ENCODE results near the gene ARHGAP28.

DNA sequence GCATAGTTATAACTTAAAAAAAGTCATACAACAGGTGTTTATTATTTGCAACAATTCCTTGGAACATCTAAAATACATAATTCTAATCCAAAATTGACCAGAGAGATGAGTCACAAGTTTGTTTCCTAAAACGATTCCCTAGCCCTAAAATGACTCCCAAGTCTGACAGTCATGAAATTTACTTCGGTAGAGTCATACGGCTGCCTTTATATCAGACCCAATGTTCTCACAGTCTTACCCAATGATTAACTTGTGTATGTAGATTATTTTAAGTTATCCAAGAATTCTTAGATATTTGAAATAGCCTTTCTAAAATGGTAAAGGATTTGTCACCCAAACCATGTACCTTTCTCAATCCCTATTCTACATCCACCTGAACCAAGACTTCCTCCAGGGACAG lies 213.2 kb downstream of the ARHGAP28 start:
- TF ChIP-seq, protein P1, sequence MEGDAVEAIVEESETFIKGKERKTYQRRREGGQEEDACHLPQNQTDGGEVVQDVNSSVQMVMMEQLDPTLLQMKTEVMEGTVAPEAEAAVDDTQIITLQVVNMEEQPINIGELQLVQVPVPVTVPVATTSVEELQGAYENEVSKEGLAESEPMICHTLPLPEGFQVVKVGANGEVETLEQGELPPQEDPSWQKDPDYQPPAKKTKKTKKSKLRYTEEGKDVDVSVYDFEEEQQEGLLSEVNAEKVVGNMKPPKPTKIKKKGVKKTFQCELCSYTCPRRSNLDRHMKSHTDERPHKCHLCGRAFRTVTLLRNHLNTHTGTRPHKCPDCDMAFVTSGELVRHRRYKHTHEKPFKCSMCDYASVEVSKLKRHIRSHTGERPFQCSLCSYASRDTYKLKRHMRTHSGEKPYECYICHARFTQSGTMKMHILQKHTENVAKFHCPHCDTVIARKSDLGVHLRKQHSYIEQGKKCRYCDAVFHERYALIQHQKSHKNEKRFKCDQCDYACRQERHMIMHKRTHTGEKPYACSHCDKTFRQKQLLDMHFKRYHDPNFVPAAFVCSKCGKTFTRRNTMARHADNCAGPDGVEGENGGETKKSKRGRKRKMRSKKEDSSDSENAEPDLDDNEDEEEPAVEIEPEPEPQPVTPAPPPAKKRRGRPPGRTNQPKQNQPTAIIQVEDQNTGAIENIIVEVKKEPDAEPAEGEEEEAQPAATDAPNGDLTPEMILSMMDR (conservative IDR thresholded peaks at IDR 0.05): no peak
- no peak for TF ChIP-seq ZFX (IDR thresholded peaks at IDR 0.05)

Data from C4-2B (cell line).